Endodermal cell (in vitro differentiated cells): Measurements from ENCODE around the gene CDHR1. TPM values are rescaled to one million over a fixed set of nuclear protein-coding genes. Genes with fewer than 3 reads are reported as not detected.

Experiments used
- DNase-seq: peaks from one replicate; pipeline ENCODE4 v3.0.0-alpha.2; 2017
- H3K27ac ChIP-seq: 2 replicates; pipeline ENCODE4 v1.5.1; 2013; ENCODE audit warnings: mild to moderate bottlenecking, low read depth, low read length, moderate library complexity
- H3K27me3 ChIP-seq: 2 replicates; pipeline ENCODE4 v1.6.1; 2013; ENCODE audit warnings: mild to moderate bottlenecking, low read length, moderate library complexity; ENCODE audit not compliant: insufficient read depth, control insufficient read depth, poor library complexity, severe bottlenecking
- H3K36me3 ChIP-seq: 2 replicates; pipeline ENCODE4 v1.7.0; 2013; ENCODE audit warnings: mild to moderate bottlenecking, low read length, moderate library complexity; ENCODE audit not compliant: control insufficient read depth, insufficient read depth
- H3K4me1 ChIP-seq: one replicate; pipeline ENCODE4 v1.7.0; 2013; ENCODE audit warnings: low read length; ENCODE audit not compliant: control insufficient read depth, insufficient read depth
- H3K4me3 ChIP-seq: 2 replicates; pipeline ENCODE4 v1.5.1; 2013; ENCODE audit warnings: mild to moderate bottlenecking, low read length, moderate library complexity
- H3K9ac ChIP-seq: 2 replicates; pipeline ENCODE4 v1.6.1; 2013; ENCODE audit warnings: mild to moderate bottlenecking, low read length, moderate library complexity; ENCODE audit not compliant: poor library complexity, severe bottlenecking; ENCODE audit errors: extremely low read depth
- H3K9me3 ChIP-seq: 2 replicates; pipeline ENCODE4 v1.6.1; 2013; ENCODE audit warnings: mild to moderate bottlenecking, low read length, moderate library complexity; ENCODE audit not compliant: control insufficient read depth
- H3K27ac Mint-ChIP-seq: 2 replicates; pipeline ENCODE4 v1.8.0; 2020; ENCODE audit warnings: mixed read lengths
- H3K27me3 Mint-ChIP-seq: 2 replicates; pipeline ENCODE4 v1.8.0; 2021; ENCODE audit warnings: mild to moderate bottlenecking, mixed read lengths; ENCODE audit not compliant: insufficient read depth
- H3K36me3 Mint-ChIP-seq: 2 replicates; pipeline ENCODE4 v1.8.0; 2020; ENCODE audit warnings: low read depth, mixed read lengths
- H3K4me1 Mint-ChIP-seq: 2 replicates; pipeline ENCODE4 v1.8.0; 2020; ENCODE audit warnings: mixed read lengths
- H3K4me3 Mint-ChIP-seq: 2 replicates; pipeline ENCODE4 v1.8.0; 2020; ENCODE audit warnings: mild to moderate bottlenecking, moderate library complexity, mixed read lengths
- H3K9me3 Mint-ChIP-seq: 2 replicates; pipeline ENCODE4 v1.8.0; 2020; ENCODE audit warnings: mild to moderate bottlenecking, mixed read lengths
- WGBS, 2 experiments: methylation state at CpG; one replicate each; pipeline versions ENCODE4 v1.1.5 to v1.1.7; 2013; ENCODE audit warnings: missing lambda C conversion rate in 2 of 2, mixed read lengths in 1 of 2; ENCODE audit not compliant: insufficient coverage in 1 of 2, insufficient read length in 1 of 2; 5-methylcytosine and 5-hydroxymethylcytosine counted together
- total RNA-seq, 2 donors: library from RNA; stranded (reverse); fragmentation: NEBNext Ultra II Directional in 1 of 2; extraction: Animal tissue kit (Norgen Biotek cat#: 25700) in 1 of 2; gene quantifications; 2 replicates in 1 of 2; 3 replicates in 1 of 2; pipeline ENCODE4 v1.2.1, GENCODE V29; 2021
- TF ChIP-seq, protein P1 (sequence below): fragments of 200-600 bp; sonication (generic); conservative IDR thresholded peaks from 2 replicates; pipeline ENCODE4 v1.5.0; 2021; ENCODE audit warnings: antibody characterized with exemption, mild to moderate bottlenecking

Gene CDHR1
- total RNA-seq, 2 donors from 2014 or later = 0.77 to 4.1 TPM

DNA sequence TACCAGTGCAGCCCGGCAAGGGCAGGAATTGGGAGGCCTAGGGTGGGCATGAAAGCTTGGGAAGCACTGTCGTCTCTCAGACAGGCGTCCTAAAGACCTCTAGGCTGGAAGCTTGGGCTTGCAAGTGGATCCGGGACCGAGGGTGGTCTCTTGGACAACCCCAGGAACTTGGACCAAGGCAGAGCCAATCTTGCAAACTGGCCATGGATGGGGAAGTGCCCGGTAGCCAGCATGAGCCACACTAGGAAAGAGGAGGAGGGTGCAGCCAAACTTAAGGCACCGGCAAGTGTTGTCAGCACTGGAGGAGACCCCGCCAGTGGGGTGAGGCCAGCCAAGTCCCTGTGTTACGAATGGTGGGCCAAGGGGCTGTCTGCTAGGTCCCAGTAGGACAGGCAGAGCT is 22.5 kb downstream of the CDHR1 start:
- peaks cover 19% of the 10 kb centered on the region for H3K27me3 ChIP-seq
- no peak overlapping the region for H3K4me3 Mint-ChIP-seq
- no peaks in the 10 kb centered on the region for H3K9me3 ChIP-seq
- no peaks in the 10 kb centered on the region for H3K4me1 ChIP-seq
- no peaks in the 10 kb centered on the region for H3K36me3 ChIP-seq
- H3K4me3 ChIP-seq = no peak overlapping the region
- H3K36me3 Mint-ChIP-seq = no peaks in the 10 kb centered on the region
- H3K9ac ChIP-seq = no peak overlapping the region
- WGBS, 2 experiments = 90 to 93% methylated on average over 6 to 9 of the region's 9 CpGs
- no peaks in the 10 kb centered on the region for H3K27me3 Mint-ChIP-seq
- no peak for DNase-seq
- H3K4me1 Mint-ChIP-seq = no peaks in the 10 kb centered on the region
- no peak overlapping the region for H3K27ac ChIP-seq
- H3K27ac Mint-ChIP-seq = no peak overlapping the region
- no peaks in the 10 kb centered on the region for H3K9me3 Mint-ChIP-seq
- TF ChIP-seq, protein P1, sequence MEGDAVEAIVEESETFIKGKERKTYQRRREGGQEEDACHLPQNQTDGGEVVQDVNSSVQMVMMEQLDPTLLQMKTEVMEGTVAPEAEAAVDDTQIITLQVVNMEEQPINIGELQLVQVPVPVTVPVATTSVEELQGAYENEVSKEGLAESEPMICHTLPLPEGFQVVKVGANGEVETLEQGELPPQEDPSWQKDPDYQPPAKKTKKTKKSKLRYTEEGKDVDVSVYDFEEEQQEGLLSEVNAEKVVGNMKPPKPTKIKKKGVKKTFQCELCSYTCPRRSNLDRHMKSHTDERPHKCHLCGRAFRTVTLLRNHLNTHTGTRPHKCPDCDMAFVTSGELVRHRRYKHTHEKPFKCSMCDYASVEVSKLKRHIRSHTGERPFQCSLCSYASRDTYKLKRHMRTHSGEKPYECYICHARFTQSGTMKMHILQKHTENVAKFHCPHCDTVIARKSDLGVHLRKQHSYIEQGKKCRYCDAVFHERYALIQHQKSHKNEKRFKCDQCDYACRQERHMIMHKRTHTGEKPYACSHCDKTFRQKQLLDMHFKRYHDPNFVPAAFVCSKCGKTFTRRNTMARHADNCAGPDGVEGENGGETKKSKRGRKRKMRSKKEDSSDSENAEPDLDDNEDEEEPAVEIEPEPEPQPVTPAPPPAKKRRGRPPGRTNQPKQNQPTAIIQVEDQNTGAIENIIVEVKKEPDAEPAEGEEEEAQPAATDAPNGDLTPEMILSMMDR = no peak

DNA sequence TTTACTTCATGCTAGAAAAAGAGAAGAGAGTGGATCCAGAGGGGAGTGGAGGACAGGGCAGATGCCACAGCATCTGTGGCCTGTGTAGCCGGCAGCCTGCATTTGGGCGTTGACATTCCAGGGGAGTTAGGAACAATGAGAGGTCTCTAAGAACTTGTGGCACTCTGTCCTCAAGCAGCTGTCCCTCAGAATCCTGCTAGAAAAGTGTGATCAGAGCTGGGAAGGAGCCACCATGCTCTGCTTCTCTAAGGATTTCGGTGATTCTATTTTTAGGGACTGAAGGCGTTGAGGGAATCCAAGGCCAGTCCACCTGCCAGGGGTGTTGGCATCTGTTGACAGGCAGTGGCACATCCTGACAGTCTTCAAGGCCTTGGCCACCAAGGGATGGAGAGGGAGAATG is 23.4 kb downstream of the CDHR1 start:
- H3K27ac Mint-ChIP-seq = no peak overlapping the region

DNA sequence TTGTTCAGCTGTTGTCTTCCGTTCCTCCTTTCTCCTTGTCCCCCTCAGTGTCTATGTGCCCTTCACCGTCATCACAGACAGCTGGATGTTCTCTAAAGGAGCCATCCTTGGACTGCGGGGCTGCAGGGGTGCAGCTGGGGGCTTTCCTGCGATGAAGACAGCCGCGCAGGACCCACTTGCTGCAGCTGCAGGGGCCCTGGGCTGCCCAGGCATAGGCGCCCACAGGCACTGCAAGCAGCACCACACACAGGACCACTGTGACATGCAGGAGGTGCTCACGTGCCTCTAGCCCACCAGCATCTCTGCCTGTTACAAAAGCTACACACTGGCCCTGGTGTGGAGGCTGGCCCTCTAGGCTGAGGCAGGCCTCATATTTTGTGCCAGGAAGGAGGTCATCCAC is 27.6 kb downstream of the CDHR1 start:
- H3K9me3 Mint-ChIP-seq = no peaks in the 10 kb centered on the region
- peaks cover 11% of the 10 kb centered on the region for H3K27me3 Mint-ChIP-seq
- DNase-seq = no peak
- H3K27ac ChIP-seq = no peak overlapping the region
- H3K4me1 ChIP-seq = no peaks in the 10 kb centered on the region
- WGBS, 2 experiments = 83 to 84% methylated on average over 6 to 8 of the region's 8 CpGs
- no peak overlapping the region for H3K9ac ChIP-seq
- H3K27ac Mint-ChIP-seq = no peak overlapping the region
- no peaks in the 10 kb centered on the region for H3K36me3 ChIP-seq
- peaks cover 35% of the 10 kb centered on the region for H3K27me3 ChIP-seq
- no peak overlapping the region for H3K4me3 Mint-ChIP-seq
- no peaks in the 10 kb centered on the region for H3K36me3 Mint-ChIP-seq
- TF ChIP-seq, protein P1 = no peak
- H3K4me1 Mint-ChIP-seq = no peaks in the 10 kb centered on the region
- H3K9me3 ChIP-seq = no peaks in the 10 kb centered on the region
- H3K4me3 ChIP-seq = no peak overlapping the region

More for the DNA sequence above, 23.4 kb downstream of the CDHR1 start:
- Histone ChIP-seq H3K4me3 (no peak overlapping the region), H3K36me3 (no peaks in the 10 kb centered on the region), H3K4me1 (no peaks in the 10 kb centered on the region), H3K27me3 (peaks cover 27% of the 10 kb centered on the region), H3K9me3 (no peaks in the 10 kb centered on the region), H3K27ac (no peak overlapping the region), H3K9ac (no peak overlapping the region)
- Mint-ChIP-seq H3K4me3 (no peak overlapping the region), H3K9me3 (no peaks in the 10 kb centered on the region), H3K27me3 (peaks cover under 1% of the 10 kb centered on the region), H3K36me3 (no peaks in the 10 kb centered on the region), H3K4me1 (no peaks in the 10 kb centered on the region)
- no peak for DNase-seq
- TF ChIP-seq, protein P1 = no peak
- WGBS, 2 experiments = 86% methylated on average over 2 to 4 of the region's 4 CpGs
